ENCODE data around the gene PGR.
"Not testable (repeated sequence)": the region's sequence is repeated elsewhere in the genome, so short reads cannot be mapped to it uniquely, and the experiment has no call there.

The PGR gene

DNA sequence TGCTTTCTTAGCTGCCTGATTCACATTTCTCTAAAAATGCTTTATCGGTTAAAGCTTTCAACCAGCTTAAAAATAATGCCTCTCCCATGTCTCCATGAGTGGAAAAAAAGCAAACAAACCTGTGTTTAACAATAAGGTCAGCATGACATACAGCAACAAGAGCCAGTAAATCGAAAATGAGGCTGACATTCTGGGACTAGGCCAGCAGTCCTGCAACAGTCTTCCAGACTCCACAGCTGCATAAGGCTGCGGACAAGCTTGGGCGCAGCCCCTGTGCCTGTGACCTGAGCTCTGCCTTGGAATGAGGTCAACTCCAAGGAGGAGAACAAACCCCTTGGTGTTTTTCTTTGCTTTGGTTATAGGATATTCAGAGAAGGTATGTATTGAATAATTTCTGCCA, 95.5 kb downstream of the PGR start:
- Histone ChIP-seq H3K4me3 (ENCODE audit: low read length) (peak overlapping the region; percentile 15), H3K36me3 (ENCODE audit: control insufficient read depth, insufficient read depth, low read length, severe bottlenecking) (no peaks in the 10 kb centered on the region), H3K27me3 (replicated peaks; ENCODE audit: control insufficient read depth, insufficient read depth, low read length) (no peaks in the 10 kb centered on the region), H3K9ac (ENCODE audit: low read length) (peak overlapping the region; percentile 37), H3K4me1 (ENCODE audit: control insufficient read depth, insufficient read depth, low read length) (peaks cover 27% of the 10 kb centered on the region), H3K9me3 (ENCODE audit: control insufficient read depth, low read length) (no peaks in the 10 kb centered on the region)
- DNase-seq (ENCODE audit: low read depth): no peak

DNA sequence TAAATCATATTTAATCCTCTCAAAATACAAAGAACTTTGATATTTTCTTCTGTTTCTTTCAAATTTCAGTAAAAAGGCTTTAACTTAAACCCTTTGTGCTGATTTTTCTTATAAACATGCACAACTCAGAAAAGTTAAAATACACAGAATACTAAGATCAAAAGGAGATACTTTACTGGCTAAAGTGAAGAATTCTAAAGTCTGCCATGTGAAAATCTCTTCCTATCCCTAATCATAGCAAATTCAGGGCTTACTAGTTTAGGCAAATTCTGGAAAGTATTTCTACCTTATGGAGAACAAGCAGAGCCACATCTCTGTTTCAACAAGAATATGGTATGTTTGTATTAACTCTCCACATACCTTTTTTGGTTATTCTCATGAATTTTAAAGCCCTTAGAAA, 96.6 kb downstream of the PGR start:
- Histone ChIP-seq H3K4me3 (ENCODE audit: low read length) (no peak overlapping the region), H3K9me3 (ENCODE audit: control insufficient read depth, low read length) (no peaks in the 10 kb centered on the region), H3K36me3 (ENCODE audit: control insufficient read depth, insufficient read depth, low read length, severe bottlenecking) (no peaks in the 10 kb centered on the region), H3K4me1 (ENCODE audit: control insufficient read depth, insufficient read depth, low read length) (peaks cover 20% of the 10 kb centered on the region), H3K9ac (ENCODE audit: low read length) (no peak overlapping the region), H3K27me3 (replicated peaks; ENCODE audit: control insufficient read depth, insufficient read depth, low read length) (no peaks in the 10 kb centered on the region)
- no peak for DNase-seq (ENCODE audit: low read depth)

DNA sequence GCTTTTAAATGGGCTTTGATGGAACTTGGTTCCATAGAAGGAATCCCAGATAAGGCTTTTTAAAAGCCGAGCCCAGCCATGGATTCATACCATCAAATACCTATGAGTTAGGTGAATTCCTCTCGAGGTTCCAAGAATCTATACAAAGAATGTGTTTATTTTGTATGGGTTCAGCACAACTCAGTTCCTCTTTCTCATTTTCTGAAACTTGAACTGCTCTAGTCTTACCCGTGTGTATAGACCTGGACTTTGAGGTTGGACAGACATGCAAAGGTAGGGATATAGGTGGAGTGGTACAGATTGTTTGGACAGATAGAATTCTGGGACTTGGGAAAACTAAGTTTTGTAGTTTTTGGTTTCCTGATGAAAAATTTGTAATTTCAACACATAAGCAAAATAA, 97.9 kb downstream of the PGR start:
- H3K27me3 ChIP-seq (replicated peaks; ENCODE audit: control insufficient read depth, insufficient read depth, low read length): no peaks in the 10 kb centered on the region
- no peak for DNase-seq (ENCODE audit: low read depth)
- no peaks in the 10 kb centered on the region for H3K9me3 ChIP-seq (ENCODE audit: control insufficient read depth, low read length)
- H3K9ac ChIP-seq (ENCODE audit: low read length): no peak overlapping the region
- no peak overlapping the region for H3K4me3 ChIP-seq (ENCODE audit: low read length)
- peaks cover 14% of the 10 kb centered on the region for H3K4me1 ChIP-seq (ENCODE audit: control insufficient read depth, insufficient read depth, low read length)
- H3K36me3 ChIP-seq (ENCODE audit: control insufficient read depth, insufficient read depth, low read length, severe bottlenecking): no peaks in the 10 kb centered on the region

DNA sequence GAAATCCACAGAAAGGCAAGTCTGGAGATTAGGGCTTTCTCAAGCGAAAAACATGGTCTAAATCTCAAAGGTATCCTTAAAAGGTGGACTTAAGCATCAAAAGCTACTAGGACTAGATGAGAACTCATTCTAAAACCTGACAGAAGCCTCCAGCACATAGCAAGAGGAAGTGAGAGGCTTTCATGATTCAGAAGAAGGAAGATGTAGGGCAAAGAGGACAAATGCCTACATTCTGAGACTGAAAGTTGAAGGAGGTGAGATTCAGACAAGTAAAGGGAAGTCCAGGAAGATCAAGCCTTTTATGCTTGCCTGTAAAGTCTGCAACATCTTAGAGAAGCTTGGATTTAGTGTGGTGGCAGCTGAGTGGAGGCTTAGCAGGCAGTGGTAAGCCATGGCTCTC, 98.9 kb downstream of the PGR start:
- H3K27me3 ChIP-seq (replicated peaks; ENCODE audit: control insufficient read depth, insufficient read depth, low read length): no peaks in the 10 kb centered on the region

DNA sequence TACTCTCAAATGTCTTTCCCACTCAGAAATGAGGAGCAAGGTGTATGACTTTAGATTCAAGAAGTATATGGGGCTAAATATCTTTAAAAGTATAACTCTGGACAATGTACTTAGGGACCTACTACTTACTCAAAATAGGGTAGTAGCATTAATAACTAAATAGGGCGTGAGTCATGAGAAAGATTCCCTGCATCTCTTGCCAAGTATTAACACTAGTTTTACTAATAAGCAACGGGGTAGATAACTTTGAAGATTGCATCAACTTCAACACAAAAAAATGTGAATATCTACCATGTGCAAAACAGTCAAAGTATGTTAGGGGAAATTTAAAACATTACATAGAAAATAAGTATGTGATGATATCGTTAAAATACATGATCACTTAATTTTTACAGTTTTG, 99.6 kb downstream of the PGR start:
- peaks cover 14% of the 10 kb centered on the region for H3K4me1 ChIP-seq (ENCODE audit: control insufficient read depth, insufficient read depth, low read length)
- H3K4me3 ChIP-seq (ENCODE audit: low read length): no peak overlapping the region
- no peaks in the 10 kb centered on the region for H3K9me3 ChIP-seq (ENCODE audit: control insufficient read depth, low read length)
- no peak overlapping the region for H3K9ac ChIP-seq (ENCODE audit: low read length)
- H3K27me3 ChIP-seq (replicated peaks; ENCODE audit: control insufficient read depth, insufficient read depth, low read length): no peaks in the 10 kb centered on the region
- no peak for DNase-seq (ENCODE audit: low read depth)
- H3K36me3 ChIP-seq (ENCODE audit: control insufficient read depth, insufficient read depth, low read length, severe bottlenecking): no peaks in the 10 kb centered on the region

More for the DNA sequence above, 98.9 kb downstream of the PGR start:
- H3K9me3 ChIP-seq (ENCODE audit: control insufficient read depth, low read length): no peaks in the 10 kb centered on the region
- H3K4me1 ChIP-seq (ENCODE audit: control insufficient read depth, insufficient read depth, low read length): peaks cover 14% of the 10 kb centered on the region
- H3K36me3 ChIP-seq (ENCODE audit: control insufficient read depth, insufficient read depth, low read length, severe bottlenecking): no peaks in the 10 kb centered on the region
- DNase-seq (ENCODE audit: low read depth): no peak
- no peak overlapping the region for H3K4me3 ChIP-seq (ENCODE audit: low read length)
- no peak overlapping the region for H3K9ac ChIP-seq (ENCODE audit: low read length)

DNA sequence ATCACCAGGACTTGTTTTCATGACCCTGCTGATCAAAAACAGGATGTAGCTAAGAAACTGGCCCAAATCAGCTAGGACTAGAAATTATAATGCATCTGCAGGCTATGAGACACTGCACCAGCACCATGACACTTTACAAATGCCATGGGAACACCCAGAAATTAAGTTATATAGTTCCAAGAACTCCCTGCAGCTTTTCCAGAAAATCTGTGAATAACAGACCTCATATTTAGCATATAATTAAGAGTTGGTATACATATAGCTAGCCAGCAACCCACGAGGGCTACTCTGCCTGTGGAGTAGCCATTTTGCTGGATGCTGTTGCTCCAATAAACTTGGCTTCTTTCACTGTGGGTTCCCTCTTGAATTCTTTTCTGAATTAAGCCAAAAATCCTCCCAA, 101.0 kb downstream of the PGR start:
- no peaks in the 10 kb centered on the region for H3K36me3 ChIP-seq (ENCODE audit: control insufficient read depth, insufficient read depth, low read length, severe bottlenecking)
- no peaks in the 10 kb centered on the region for H3K27me3 ChIP-seq (replicated peaks; ENCODE audit: control insufficient read depth, insufficient read depth, low read length)
- DNase-seq (ENCODE audit: low read depth): no peak
- peaks cover 1% of the 10 kb centered on the region for H3K4me1 ChIP-seq (ENCODE audit: control insufficient read depth, insufficient read depth, low read length)
- no peak overlapping the region for H3K4me3 ChIP-seq (ENCODE audit: low read length)
- no peak overlapping the region for H3K9ac ChIP-seq (ENCODE audit: low read length)
- H3K9me3 ChIP-seq (ENCODE audit: control insufficient read depth, low read length): no peaks in the 10 kb centered on the region

DNA sequence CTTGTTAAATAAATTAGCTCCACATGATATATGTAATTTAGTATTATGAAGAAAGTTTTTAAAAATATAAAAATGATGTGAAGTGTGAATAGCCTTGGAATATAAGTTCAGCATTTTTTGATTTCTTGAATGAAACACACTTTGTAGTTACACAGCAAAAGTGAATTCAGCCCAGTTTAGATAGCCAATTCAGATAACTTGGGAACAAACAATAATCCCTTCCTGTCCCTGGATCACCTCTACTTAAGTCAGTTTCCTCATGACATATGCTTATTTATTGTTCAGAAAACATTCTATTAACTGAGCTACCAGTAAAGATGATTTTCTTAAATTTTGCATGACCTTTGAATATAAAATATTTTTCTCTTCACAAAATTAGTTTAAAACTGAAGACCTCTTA, 107.4 kb downstream of the PGR start:
- no peak for DNase-seq (ENCODE audit: low read depth)
- Histone ChIP-seq H3K4me1 (ENCODE audit: control insufficient read depth, insufficient read depth, low read length) (peaks cover under 1% of the 10 kb centered on the region), H3K4me3 (ENCODE audit: low read length) (no peak overlapping the region), H3K27me3 (replicated peaks; ENCODE audit: control insufficient read depth, insufficient read depth, low read length) (no peaks in the 10 kb centered on the region), H3K36me3 (ENCODE audit: control insufficient read depth, insufficient read depth, low read length, severe bottlenecking) (no peaks in the 10 kb centered on the region), H3K9ac (ENCODE audit: low read length) (no peak overlapping the region), H3K9me3 (ENCODE audit: control insufficient read depth, low read length) (no peaks in the 10 kb centered on the region)

DNA sequence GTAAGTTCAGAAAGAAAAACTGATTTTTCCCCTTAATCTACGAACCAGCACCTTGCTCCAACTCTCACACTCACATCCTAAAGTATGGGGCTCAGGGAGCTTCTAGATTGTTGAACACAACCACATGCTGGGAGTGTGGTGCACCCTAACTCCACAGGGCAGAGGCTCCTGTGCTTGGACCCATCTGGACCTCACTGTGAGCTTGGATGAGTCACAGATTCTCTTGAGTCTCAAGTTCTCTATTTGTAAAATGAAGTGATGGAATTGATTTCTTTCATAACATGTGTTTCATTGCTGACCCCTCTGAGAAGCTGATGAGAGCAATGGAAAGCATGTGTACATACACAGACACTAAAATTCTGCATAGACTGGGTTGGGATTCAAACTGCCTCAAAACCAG, 109.7 kb downstream of the PGR start:
- Histone ChIP-seq H3K27me3 (replicated peaks; ENCODE audit: control insufficient read depth, insufficient read depth, low read length) (no peaks in the 10 kb centered on the region), H3K4me3 (ENCODE audit: low read length) (no peak overlapping the region), H3K4me1 (ENCODE audit: control insufficient read depth, insufficient read depth, low read length) (peaks cover 3% of the 10 kb centered on the region), H3K9me3 (ENCODE audit: control insufficient read depth, low read length) (no peaks in the 10 kb centered on the region), H3K36me3 (ENCODE audit: control insufficient read depth, insufficient read depth, low read length, severe bottlenecking) (no peaks in the 10 kb centered on the region), H3K9ac (ENCODE audit: low read length) (no peak overlapping the region)
- no peak for DNase-seq (ENCODE audit: low read depth)

DNA sequence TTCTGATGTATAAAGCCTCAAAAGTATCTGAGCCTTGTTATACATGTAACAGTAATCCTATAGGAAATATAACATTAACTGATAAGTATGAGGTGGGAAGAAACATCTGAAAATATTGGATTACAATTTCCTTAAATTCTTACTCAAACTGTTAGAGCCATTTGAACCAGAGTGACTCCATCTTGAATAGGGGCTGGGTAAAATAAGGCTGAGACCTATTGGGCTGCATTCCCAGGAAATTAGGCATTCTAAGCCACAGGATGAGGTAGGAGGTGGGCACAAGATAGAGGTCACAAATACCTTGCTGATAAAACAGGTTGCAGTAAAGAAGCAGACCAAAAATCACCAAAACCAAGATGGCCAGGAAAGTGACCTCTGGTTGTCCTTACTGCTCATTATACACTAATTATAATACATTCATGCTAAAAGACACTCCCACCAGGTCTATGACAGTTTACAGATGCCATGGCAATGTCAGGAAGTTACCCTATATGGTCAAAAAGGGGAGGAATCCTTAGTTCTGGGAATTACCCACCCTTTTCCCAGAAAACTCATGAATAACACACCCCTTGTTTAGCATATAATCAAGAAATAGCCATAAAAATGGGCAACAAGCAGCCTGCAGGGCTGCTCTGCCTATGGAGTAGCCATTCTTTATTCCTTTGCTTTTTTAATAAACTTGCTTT, 114.9 kb downstream of the PGR start:
- no peaks in the 10 kb centered on the region for H3K27me3 ChIP-seq (replicated peaks; ENCODE audit: control insufficient read depth, insufficient read depth, low read length)
- no peak overlapping the region for H3K9ac ChIP-seq (ENCODE audit: low read length)
- H3K36me3 ChIP-seq (ENCODE audit: control insufficient read depth, insufficient read depth, low read length, severe bottlenecking): no peaks in the 10 kb centered on the region
- DNase-seq (ENCODE audit: low read depth): no peak
- H3K4me1 ChIP-seq (ENCODE audit: control insufficient read depth, insufficient read depth, low read length): peaks cover 3% of the 10 kb centered on the region
- no peaks in the 10 kb centered on the region for H3K9me3 ChIP-seq (ENCODE audit: control insufficient read depth, low read length)
- H3K4me3 ChIP-seq (ENCODE audit: low read length): no peak overlapping the region

DNA sequence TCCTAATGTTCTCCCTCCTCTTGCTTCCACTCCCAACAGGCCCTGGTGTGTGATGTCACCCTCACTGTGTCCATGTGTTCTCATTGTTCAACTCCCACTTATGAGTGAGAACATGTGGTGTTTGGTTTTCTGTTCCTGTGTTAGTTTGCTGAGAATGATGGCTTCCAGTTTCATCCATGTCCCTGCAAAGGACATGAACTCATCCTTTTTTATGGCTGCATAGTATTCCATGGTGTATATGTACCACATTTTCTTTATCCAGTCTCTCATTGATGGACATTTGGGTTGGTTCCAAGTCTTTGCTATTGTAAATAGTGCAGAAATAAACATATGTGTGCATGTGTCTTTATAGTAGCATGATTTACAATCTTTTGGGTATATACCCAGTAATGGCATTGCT, 115.9 kb downstream of the PGR start:
- not testable (repeated sequence) for H3K27me3 ChIP-seq (replicated peaks; ENCODE audit: control insufficient read depth, insufficient read depth, low read length); H3K9ac ChIP-seq (ENCODE audit: low read length); H3K4me3 ChIP-seq (ENCODE audit: low read length); DNase-seq (ENCODE audit: low read depth); H3K36me3 ChIP-seq (ENCODE audit: control insufficient read depth, insufficient read depth, low read length, severe bottlenecking); H3K4me1 ChIP-seq (ENCODE audit: control insufficient read depth, insufficient read depth, low read length); H3K9me3 ChIP-seq (ENCODE audit: control insufficient read depth, low read length)

DNA sequence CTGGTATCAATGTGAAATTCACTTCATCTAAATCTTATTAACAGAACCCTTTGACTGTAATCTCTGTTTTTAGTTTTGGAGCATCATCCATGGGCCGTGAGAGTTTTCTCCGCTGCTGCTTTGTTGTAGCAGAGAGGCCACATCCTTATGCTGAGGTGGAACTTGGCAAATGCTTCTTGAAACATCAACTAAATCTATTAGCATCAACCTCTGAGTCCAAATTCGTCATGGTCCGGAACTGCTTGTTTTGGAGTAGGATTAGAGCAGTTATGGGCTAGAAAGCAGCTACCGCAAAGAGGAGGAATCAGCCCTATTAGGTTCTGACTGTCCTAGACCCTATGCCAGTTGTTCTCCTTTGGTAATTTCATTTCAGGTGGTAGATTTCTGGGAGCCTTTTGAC, 117.7 kb downstream of the PGR start:
- no peaks in the 10 kb centered on the region for H3K36me3 ChIP-seq (ENCODE audit: control insufficient read depth, insufficient read depth, low read length, severe bottlenecking)
- H3K9ac ChIP-seq (ENCODE audit: low read length): no peak overlapping the region
- H3K9me3 ChIP-seq (ENCODE audit: control insufficient read depth, low read length): no peaks in the 10 kb centered on the region
- no peak for DNase-seq (ENCODE audit: low read depth)
- no peaks in the 10 kb centered on the region for H3K4me1 ChIP-seq (ENCODE audit: control insufficient read depth, insufficient read depth, low read length)
- H3K27me3 ChIP-seq (replicated peaks; ENCODE audit: control insufficient read depth, insufficient read depth, low read length): no peaks in the 10 kb centered on the region
- H3K4me3 ChIP-seq (ENCODE audit: low read length): no peak overlapping the region

DNA sequence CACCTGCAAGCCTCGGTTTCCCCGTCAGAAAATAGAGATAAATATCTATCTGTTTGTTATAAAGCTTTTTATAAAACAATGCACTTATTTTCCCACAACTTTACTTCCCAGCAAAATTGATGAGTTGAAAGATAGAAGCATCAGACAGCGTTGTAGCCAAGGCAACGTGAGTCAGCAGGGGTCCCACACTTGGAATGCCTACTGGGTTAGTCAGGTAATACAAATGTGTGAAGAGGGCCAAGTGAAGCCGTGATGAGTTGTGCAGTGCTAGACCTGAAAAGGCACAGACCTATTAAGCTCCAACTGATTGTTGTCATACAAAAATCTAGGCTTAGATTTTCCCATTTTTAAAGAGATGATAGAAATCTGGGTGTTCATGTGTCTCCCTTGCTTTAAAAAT, 118.7 kb downstream of the PGR start:
- no peaks in the 10 kb centered on the region for H3K4me1 ChIP-seq (ENCODE audit: control insufficient read depth, insufficient read depth, low read length)
- no peaks in the 10 kb centered on the region for H3K9me3 ChIP-seq (ENCODE audit: control insufficient read depth, low read length)
- DNase-seq (ENCODE audit: low read depth): no peak

More for the DNA sequence above, 118.7 kb downstream of the PGR start:
- Histone ChIP-seq H3K27me3 (replicated peaks; ENCODE audit: control insufficient read depth, insufficient read depth, low read length) (no peaks in the 10 kb centered on the region), H3K4me3 (ENCODE audit: low read length) (no peak overlapping the region), H3K36me3 (ENCODE audit: control insufficient read depth, insufficient read depth, low read length, severe bottlenecking) (no peaks in the 10 kb centered on the region), H3K9ac (ENCODE audit: low read length) (no peak overlapping the region)

Measured in adipocyte (in vitro differentiated cells).